Endothelial cell (in vitro differentiated cells): ENCODE data around the gene MSMP. TPM values are rescaled to one million over a fixed set of nuclear protein-coding genes. Genes with fewer than 3 reads are reported as not detected.

Experiments
- DNase-seq: peaks from one replicate; pipeline ENCODE4 v3.0.0; 2021; ENCODE audit warnings: low spot score
- H3K27ac Mint-ChIP-seq: one replicate; pipeline ENCODE4 v1.8.0; 2021; ENCODE audit warnings: mixed read lengths, inconsistent platforms; ENCODE audit not compliant: unreplicated experiment
- H3K27me3 Mint-ChIP-seq: one replicate; pipeline ENCODE4 v1.8.0; 2021; ENCODE audit warnings: mild to moderate bottlenecking, moderate library complexity, mixed read lengths, inconsistent platforms; ENCODE audit not compliant: unreplicated experiment
- H3K36me3 Mint-ChIP-seq: one replicate; pipeline ENCODE4 v1.8.0; 2021; ENCODE audit warnings: mild to moderate bottlenecking, low read depth, mixed read lengths, inconsistent platforms; ENCODE audit not compliant: unreplicated experiment
- H3K4me1 Mint-ChIP-seq: one replicate; pipeline ENCODE4 v1.8.0; 2021; ENCODE audit warnings: mild to moderate bottlenecking, mixed read lengths, inconsistent platforms; ENCODE audit not compliant: unreplicated experiment
- H3K4me3 Mint-ChIP-seq: one replicate; pipeline ENCODE4 v1.8.0; 2021; ENCODE audit warnings: mild to moderate bottlenecking, mixed read lengths, inconsistent platforms; ENCODE audit not compliant: unreplicated experiment
- H3K9me3 Mint-ChIP-seq: one replicate; pipeline ENCODE4 v1.8.0; 2021; ENCODE audit warnings: mixed read lengths, inconsistent platforms; ENCODE audit not compliant: unreplicated experiment
- total RNA-seq: library from RNA; stranded (reverse); fragmentation: NEBNext Ultra II Directional; extraction: Animal tissue kit (Norgen Biotek cat#: 25700); gene quantifications from one replicate; pipeline ENCODE4 v1.2.1, GENCODE V29; 2021; ENCODE audit not compliant: unreplicated experiment
- TF ChIP-seq, protein P1 (sequence below): fragments of 200-600 bp; sonication (generic); IDR thresholded peaks from one replicate; pipeline ENCODE4 v1.5.0; 2021; ENCODE audit warnings: antibody characterized with exemption; ENCODE audit not compliant: unreplicated experiment

MSMP gene
- total RNA-seq, 1 donor from 2014 or later = 2.8 TPM

DNA sequence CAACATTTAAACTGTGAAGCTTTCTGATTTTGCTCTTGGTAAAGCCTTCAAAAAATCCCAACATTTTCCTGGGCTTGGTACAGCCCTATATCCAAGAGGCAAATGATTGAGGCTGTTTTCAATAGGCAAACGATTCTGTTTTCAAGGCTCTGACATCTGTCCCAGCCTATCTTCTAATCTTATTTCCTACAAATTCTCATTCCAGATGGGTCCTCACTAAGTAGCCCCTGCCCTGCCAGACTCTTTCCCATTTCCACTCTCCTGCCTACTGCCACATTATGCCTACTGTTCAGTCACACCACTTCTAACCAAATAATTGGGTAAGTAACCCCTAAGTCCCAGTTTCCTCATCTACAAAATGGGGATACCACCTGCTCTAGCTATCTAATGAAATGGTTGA is 8.5 kb downstream of the MSMP start:
- Mint-ChIP-seq H3K4me3 (peak overlapping the region; percentile 96), H3K9me3 (no peaks in the 10 kb centered on the region), H3K36me3 (peaks cover 53% of the 10 kb centered on the region), H3K27ac (no peak overlapping the region), H3K4me1 (peaks cover 55% of the 10 kb centered on the region), H3K27me3 (peaks cover 6% of the 10 kb centered on the region)
- TF ChIP-seq, protein P1, sequence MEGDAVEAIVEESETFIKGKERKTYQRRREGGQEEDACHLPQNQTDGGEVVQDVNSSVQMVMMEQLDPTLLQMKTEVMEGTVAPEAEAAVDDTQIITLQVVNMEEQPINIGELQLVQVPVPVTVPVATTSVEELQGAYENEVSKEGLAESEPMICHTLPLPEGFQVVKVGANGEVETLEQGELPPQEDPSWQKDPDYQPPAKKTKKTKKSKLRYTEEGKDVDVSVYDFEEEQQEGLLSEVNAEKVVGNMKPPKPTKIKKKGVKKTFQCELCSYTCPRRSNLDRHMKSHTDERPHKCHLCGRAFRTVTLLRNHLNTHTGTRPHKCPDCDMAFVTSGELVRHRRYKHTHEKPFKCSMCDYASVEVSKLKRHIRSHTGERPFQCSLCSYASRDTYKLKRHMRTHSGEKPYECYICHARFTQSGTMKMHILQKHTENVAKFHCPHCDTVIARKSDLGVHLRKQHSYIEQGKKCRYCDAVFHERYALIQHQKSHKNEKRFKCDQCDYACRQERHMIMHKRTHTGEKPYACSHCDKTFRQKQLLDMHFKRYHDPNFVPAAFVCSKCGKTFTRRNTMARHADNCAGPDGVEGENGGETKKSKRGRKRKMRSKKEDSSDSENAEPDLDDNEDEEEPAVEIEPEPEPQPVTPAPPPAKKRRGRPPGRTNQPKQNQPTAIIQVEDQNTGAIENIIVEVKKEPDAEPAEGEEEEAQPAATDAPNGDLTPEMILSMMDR = no peak
- DNase-seq = no peak

DNA sequence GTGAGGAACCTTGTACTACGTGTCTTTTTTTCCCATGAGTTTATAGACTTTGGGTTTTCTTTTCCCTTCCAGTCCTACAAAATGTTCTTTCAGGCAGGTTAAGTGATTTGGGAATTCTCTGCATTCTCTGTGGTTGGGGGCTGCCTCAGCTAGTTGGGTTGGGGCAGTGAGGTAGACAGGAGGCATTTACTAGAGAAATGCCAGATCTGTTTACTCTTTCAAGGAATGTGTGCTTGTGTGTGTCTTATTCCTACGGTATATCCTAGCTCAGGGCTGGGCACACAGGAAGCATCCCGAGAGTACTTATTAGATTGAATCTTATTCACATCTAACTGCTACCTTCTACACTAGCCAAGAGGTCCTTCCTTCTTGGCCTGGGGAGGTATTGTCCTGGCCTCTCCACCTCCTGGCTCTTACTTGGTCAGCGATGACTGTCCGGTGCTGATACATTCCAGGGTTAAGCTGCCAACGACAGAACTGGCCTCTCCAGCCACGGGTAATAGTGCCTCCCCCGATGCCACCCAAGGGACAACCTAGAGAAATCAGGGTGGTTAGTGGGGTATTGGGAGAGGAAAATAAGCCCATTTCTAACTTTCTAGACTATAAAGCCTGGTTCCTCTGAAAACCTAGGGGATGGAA is 10.1 kb downstream of the MSMP start:
- no peak for DNase-seq
- H3K4me1 Mint-ChIP-seq = peaks cover 44% of the 10 kb centered on the region
- peaks cover 62% of the 10 kb centered on the region for H3K36me3 Mint-ChIP-seq
- peak overlapping the region; percentile 77 for H3K4me3 Mint-ChIP-seq
- no peak overlapping the region for H3K27ac Mint-ChIP-seq
- peaks cover 6% of the 10 kb centered on the region for H3K27me3 Mint-ChIP-seq
- no peaks in the 10 kb centered on the region for H3K9me3 Mint-ChIP-seq
- TF ChIP-seq, protein P1 = no peak

DNA sequence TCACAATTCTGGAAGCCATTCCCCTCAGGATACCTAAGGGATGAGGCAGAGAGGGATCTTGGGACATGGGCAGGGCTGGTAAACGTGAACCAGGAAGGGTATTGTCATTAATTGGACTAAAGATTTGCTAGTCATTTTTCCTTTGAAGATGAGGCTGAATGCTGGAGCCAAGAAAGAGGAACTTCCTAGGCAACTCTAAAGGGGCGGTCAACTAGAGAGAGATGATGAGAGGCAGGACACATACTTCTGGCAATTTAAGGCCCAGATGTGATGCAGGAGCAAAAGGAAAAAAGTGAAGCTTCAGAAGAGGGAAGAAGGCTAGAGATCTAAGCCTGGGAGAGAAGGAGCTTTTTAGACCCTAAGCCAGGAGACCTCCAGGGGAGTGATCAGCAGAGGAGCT is 10.6 kb downstream of the MSMP start:
- DNase-seq = no peak
- Mint-ChIP-seq H3K27ac (no peak overlapping the region), H3K9me3 (no peaks in the 10 kb centered on the region), H3K4me1 (peaks cover 44% of the 10 kb centered on the region), H3K4me3 (peak overlapping the region; percentile 49), H3K36me3 (peaks cover 68% of the 10 kb centered on the region), H3K27me3 (peaks cover 6% of the 10 kb centered on the region)
- TF ChIP-seq, protein P1 = no peak

DNA sequence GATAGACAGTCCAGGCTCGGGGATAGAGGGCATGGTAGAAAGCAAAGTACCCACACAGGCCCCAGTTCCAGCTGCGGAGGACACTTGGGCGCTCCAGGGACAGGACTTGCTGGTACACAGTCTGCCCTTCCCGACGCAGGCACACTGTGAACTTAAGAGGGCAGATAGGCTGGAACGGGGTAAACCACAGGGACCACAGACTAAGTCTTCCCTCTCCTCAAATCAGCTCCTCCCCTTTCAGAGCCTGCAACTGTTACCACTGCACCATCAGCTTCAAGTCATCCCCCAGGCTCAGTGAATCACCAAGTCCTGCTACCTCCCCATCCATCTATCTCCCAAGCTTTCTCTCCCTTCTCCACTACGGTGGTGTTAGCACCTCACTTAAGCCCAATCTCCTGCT is 12.3 kb downstream of the MSMP start:
- Mint-ChIP-seq H3K36me3 (peaks cover 71% of the 10 kb centered on the region), H3K4me3 (peak overlapping the region; percentile 6), H3K27ac (peak overlapping the region; percentile 11), H3K27me3 (peaks cover 6% of the 10 kb centered on the region), H3K4me1 (peaks cover 34% of the 10 kb centered on the region), H3K9me3 (no peaks in the 10 kb centered on the region)
- TF ChIP-seq, protein P1 = no peak
- DNase-seq = no peak

DNA sequence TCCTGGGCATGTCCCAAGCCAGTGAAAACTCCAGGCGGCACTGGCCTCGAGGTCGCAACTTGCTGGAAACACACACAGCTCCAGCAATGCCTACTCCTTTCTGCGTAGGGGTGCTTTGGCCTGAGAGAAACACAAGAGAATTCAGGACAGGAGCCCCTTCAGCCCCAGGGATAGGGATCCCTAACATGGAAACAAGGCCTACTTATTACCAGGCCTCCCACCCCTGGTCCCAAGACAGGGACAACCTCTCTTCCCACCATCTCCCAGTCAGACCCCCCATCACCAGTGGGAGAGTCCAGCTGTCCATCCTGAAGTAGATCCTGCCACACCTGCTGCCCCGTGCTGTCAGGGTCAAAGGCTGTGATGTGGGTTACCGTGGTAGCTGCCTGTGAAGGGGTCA is 13.8 kb downstream of the MSMP start:
- no peaks in the 10 kb centered on the region for H3K9me3 Mint-ChIP-seq
- peaks cover 69% of the 10 kb centered on the region for H3K36me3 Mint-ChIP-seq
- H3K4me1 Mint-ChIP-seq = peaks cover 29% of the 10 kb centered on the region
- TF ChIP-seq, protein P1 = no peak
- H3K4me3 Mint-ChIP-seq = no peak overlapping the region
- no peak for DNase-seq
- H3K27me3 Mint-ChIP-seq = peaks cover 6% of the 10 kb centered on the region
- H3K27ac Mint-ChIP-seq = no peak overlapping the region
